Activated naive CD4-positive, alpha-beta T cell treated with anti-CD3 and anti-CD28 coated beads, Interleukin-2, amount 10 ng/mL, durations not matched to agents 7 days and 5 days (primary cell): ENCODE data around the gene PVRIG.
"Not testable (repeated sequence)": the region's sequence is repeated elsewhere in the genome, so short reads cannot be mapped to it uniquely, and the experiment has no call there.

Experiments used
- CTCF ChIA-PET: fragments of 350-600 bp; sonication (Branson Sonifier 250); formaldehyde crosslinking; loops from one replicate; lab custom pipeline; 2021; ENCODE audit warnings: antibody characterized with exemption; lab: Charles Lee
- DNase-seq: peaks from one replicate; pipeline ENCODE4 v3.0.0-alpha.2; 2020
- H3K27ac Mint-ChIP-seq: one replicate; pipeline ENCODE4 v1.8.0; 2021; ENCODE audit warnings: mild to moderate bottlenecking, moderate library complexity, mixed read lengths
- H3K27me3 Mint-ChIP-seq: one replicate; pipeline ENCODE4 v1.8.0; 2021; ENCODE audit warnings: mild to moderate bottlenecking, mixed read lengths
- H3K36me3 Mint-ChIP-seq: one replicate; pipeline ENCODE4 v1.8.0; 2021; ENCODE audit warnings: mixed read lengths
- H3K4me1 Mint-ChIP-seq: one replicate; pipeline ENCODE4 v1.8.0; 2021; ENCODE audit warnings: mixed read lengths
- H3K4me3 Mint-ChIP-seq: one replicate; pipeline ENCODE4 v1.8.0; 2021; ENCODE audit warnings: mild to moderate bottlenecking, moderate library complexity, mixed read lengths
- H3K9me3 Mint-ChIP-seq: one replicate; pipeline ENCODE4 v1.8.0; 2021; ENCODE audit warnings: mixed read lengths

Gene PVRIG

DNA sequence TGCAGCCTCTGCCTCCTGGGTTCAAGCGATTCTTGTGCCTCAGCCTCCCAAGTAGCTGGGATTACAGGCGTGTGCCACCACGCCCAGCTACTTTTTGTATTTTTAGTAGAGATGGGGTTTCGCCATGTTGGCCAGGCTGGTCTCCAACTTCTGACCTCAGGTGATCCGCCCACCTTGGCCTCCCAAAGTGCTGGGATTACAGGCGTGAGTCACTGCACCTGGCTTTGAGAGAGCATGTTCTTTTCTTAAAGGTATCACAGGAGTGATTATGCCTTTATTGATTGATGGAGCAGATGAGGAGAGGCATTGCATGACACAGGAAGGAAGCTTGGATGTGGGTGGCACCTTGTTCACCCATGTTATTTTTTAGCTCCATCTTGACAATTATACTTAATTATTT lies 36.7 kb upstream of the PVRIG start:
- H3K36me3 Mint-ChIP-seq = not testable (repeated sequence)
- CTCF ChIA-PET = interaction anchor here (0.9 kb wide), 1 partner anchor 162 kb away, joined by 3 read pairs; no protein-coding TSS in a partner anchor

DNA sequence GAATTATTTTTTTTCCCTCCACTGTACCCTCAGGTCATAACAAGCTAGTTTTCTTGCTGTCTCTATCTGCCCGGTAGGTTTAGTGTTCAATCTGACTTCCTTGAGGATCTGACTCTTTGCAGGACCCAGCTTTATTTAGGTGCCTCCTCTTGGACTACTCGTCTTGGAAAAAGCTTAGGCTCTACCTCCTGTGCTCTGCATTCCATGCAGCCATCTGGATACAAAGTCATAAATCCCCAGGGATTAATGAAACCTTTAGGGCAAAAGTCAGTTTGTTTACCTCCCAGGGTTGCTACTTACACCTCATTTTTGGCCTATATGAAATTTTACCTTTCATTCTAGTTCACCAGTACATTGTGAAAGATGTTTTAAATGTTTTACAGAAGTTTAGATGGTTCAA lies 34.0 kb upstream of the PVRIG start:
- Mint-ChIP-seq H3K4me1 (peaks cover 48% of the 10 kb centered on the region), H3K36me3 (peaks cover 1% of the 10 kb centered on the region), H3K9me3 (peaks cover 2% of the 10 kb centered on the region), H3K27ac (no peak overlapping the region), H3K27me3 (no peaks in the 10 kb centered on the region), H3K4me3 (no peak overlapping the region)
- CTCF ChIA-PET = interaction anchor here (1.5 kb wide), 1 partner anchor 53 kb away, joined by 4 read pairs; no protein-coding TSS in a partner anchor
- no peak for DNase-seq

More for the DNA sequence above, 36.7 kb upstream of the PVRIG start:
- H3K27me3 Mint-ChIP-seq, H3K9me3 Mint-ChIP-seq, H3K4me3 Mint-ChIP-seq, DNase-seq: not testable (repeated sequence)
- peak overlapping the region; percentile 52 for H3K27ac Mint-ChIP-seq
- peaks cover 53% of the 10 kb centered on the region for H3K4me1 Mint-ChIP-seq

DNA sequence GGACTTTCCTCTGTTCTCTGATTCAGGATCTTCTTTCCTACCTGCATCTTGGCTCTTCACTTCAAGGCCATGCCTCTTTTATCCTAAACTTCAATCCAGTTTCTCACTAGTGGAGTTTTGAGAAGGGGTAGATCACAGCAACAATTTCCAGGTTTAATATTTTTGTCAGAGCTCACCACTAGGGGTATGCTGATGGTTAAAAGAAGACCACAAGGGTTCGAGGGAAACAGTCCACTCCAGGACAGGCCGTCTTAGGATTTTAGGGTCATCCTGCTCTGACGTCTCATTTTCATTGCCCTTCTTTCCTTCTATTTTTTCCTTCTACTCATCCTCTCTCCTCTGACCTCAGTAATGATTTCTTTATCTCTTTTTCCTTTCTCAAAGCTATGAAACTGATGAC lies 30.7 kb upstream of the PVRIG start:
- no peaks in the 10 kb centered on the region for H3K27me3 Mint-ChIP-seq
- no peaks in the 10 kb centered on the region for H3K9me3 Mint-ChIP-seq
- no peak overlapping the region for H3K27ac Mint-ChIP-seq
- H3K36me3 Mint-ChIP-seq = peaks cover 4% of the 10 kb centered on the region
- no peak overlapping the region for H3K4me3 Mint-ChIP-seq
- H3K4me1 Mint-ChIP-seq = peaks cover 42% of the 10 kb centered on the region
- CTCF ChIA-PET = interaction anchor here (0.6 to 3.9 kb wide), 4 partner anchors 14 to 64 kb away, joined by 3 to 49 read pairs (median 20); no protein-coding TSS in a partner anchor
- no peak for DNase-seq

DNA sequence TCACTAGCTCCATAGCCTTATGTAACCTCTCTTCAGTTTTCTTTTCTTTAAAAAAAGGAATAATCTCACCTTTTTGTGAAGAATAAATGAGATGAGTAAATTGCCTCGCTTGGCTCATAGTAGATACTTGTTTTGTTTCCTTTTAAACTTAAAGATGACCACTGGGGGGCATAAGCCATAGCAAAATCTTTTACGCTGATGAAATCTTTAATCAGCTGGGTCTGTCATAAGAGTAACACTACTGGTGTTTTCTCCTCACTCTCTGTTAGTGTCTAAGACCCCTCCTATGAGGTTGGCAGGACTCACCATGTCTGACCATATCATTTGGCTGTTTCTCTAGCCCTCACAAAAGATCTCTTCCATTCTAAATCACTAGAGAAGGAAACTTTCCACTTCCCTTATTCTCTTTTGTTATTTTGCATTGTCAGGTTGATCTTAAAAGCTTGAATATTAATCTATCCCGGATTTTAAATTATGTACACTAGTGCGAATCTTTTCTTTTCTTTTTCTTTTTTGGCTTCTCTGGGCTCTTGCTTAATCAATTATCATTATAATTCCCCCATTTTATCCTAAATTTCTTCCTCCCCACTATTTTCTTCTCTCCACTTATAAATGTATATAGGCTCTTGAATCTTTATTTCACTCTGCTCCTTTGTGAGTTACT lies 29.6 kb upstream of the PVRIG start:
- no peak for DNase-seq
- Mint-ChIP-seq H3K4me3 (no peak overlapping the region), H3K36me3 (peaks cover 4% of the 10 kb centered on the region), H3K27ac (peak overlapping the region; percentile 42), H3K27me3 (no peaks in the 10 kb centered on the region), H3K4me1 (peaks cover 48% of the 10 kb centered on the region), H3K9me3 (no peaks in the 10 kb centered on the region)
- CTCF ChIA-PET = interaction anchor here (0.6 to 3.9 kb wide), 16 partner anchors 8 to 282 kb away, joined by 3 to 49 read pairs (median 4); partner anchors contain the start of genes GPC2 and STAG3

DNA sequence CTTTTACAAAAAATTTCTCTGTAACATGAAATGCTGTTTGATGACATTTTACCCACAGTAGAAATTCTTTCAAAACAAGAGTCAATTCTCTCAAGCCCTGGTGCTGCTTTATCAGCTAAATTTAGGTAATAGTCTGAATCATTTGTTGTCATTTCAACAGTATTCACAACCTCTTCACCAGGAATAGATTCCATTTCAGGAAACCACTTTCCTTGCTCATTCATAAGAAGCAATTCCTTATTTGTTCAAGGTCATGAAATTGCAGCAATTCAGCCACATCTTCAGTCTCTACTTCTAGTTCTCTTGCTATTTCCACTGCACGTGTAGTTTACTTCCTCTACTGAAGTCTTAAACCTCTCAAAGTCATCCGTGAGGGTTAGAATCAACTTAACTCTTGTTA lies 28.0 kb upstream of the PVRIG start:
- Mint-ChIP-seq H3K4me1 (peaks cover 57% of the 10 kb centered on the region), H3K36me3 (peaks cover 7% of the 10 kb centered on the region), H3K4me3 (no peak overlapping the region), H3K27me3 (no peaks in the 10 kb centered on the region), H3K27ac (no peak overlapping the region), H3K9me3 (no peaks in the 10 kb centered on the region)
- CTCF ChIA-PET = no interaction called here
- no peak for DNase-seq

DNA sequence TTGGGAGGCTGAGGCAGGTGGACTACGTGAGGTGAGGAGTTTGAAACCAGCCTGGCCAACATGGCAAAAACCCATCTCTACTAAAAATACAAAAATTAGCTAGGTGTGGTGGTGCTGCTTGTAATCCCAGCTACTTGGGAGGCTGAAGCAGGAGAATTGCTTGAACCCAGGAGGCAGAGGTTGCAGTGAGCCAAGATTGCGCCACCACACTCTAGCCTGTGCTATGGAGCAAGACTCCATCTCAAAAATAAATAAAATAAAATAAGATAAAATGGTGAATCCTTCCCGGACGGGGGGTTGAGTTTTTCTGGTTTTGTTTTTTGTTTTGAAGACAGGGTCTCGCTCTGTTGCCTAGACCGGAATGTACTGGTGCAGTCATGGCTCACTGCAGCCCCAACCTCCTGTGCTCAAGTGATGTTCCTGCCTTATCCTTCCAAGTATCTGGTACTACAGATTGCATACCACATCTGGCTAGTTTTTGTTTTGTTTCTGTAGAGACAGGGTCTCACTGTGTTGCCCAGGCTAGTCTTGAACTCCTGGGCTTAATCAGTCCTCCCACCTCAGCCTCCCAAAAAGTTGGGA lies 27.4 kb upstream of the PVRIG start:
- not testable (repeated sequence) for H3K36me3 Mint-ChIP-seq, H3K27ac Mint-ChIP-seq, H3K27me3 Mint-ChIP-seq, H3K9me3 Mint-ChIP-seq, DNase-seq, H3K4me3 Mint-ChIP-seq
- peaks cover 57% of the 10 kb centered on the region for H3K4me1 Mint-ChIP-seq
- CTCF ChIA-PET = interaction anchor here (0.6 to 1.2 kb wide), 2 partner anchors 17 to 58 kb away, joined by 3 read pairs; no protein-coding TSS in a partner anchor

DNA sequence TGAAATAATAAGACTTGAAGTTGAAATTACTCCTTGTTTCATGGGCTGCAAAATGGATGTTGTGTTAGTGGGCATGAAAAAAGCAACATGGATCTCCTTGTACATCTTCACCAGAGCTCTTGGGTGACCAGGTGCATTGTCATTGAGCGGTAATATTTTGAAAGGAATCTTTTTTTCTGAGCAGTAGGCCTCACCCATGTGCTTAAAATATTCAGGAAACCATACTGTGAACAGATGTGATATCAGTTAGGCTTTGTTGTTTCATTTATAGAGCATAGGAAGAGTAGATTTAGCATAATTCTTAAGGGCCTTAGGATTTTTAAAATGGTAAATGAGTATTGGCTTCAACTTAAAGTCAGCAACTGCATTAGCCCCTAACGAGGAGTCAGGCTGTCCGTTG lies 26.8 kb upstream of the PVRIG start:
- Mint-ChIP-seq H3K4me3 (no peak overlapping the region), H3K4me1 (peaks cover 57% of the 10 kb centered on the region), H3K9me3 (no peaks in the 10 kb centered on the region), H3K36me3 (peaks cover 11% of the 10 kb centered on the region), H3K27me3 (no peaks in the 10 kb centered on the region), H3K27ac (no peak overlapping the region)
- no peak for DNase-seq
- CTCF ChIA-PET = interaction anchor here (0.6 to 1.2 kb wide), 3 partner anchors 17 to 59 kb away, joined by 3 read pairs; no protein-coding TSS in a partner anchor

DNA sequence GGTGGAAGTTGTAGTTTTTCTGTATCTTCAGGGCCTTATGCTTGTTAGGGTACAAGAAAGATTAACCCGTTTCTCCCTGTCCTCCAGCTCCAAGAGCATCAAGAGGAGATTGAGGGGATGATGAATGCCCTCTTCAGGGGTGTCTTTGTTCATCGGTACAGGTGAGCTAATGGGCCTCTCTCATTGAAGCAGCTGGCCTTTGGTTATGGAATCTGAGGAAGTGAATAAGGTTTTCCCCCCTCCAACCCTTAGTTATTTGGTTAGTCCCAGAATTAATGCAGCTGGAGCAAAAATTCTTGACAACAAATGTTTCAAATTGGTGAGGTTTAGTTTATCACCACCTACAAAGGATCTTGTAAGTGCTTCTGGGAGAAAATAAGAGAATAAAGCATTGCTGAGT lies 24.5 kb upstream of the PVRIG start:
- DNase-seq = no peak
- Mint-ChIP-seq H3K27ac (no peak overlapping the region), H3K36me3 (peaks cover 15% of the 10 kb centered on the region), H3K4me3 (no peak overlapping the region), H3K27me3 (peaks cover 6% of the 10 kb centered on the region), H3K4me1 (peaks cover 48% of the 10 kb centered on the region), H3K9me3 (no peaks in the 10 kb centered on the region)
- CTCF ChIA-PET = interaction anchor here (1.2 to 1.7 kb wide), 3 partner anchors 10 to 21 kb away, joined by 3 to 5 read pairs (median 4); no protein-coding TSS in a partner anchor

DNA sequence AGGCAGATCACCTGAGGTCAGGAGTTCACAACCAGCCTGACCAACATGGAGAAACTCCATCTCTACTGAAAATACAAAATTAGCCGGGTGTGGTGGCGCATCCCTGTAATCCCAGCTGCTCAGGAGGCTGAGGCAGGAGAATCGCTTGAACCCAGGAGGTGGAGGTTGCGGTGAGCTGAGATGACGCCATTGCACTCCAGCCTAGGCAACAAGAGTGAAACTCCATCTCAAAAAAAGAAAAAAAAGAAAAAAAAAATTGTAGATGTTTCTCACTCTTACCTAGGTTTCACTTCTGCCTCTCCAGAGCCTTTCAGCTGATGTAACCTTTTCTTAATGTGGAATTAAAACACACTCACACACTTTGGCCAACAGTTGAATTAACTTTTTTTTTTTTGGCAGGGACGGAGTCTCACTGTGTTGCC lies 23.8 kb upstream of the PVRIG start:
- H3K4me3 Mint-ChIP-seq, H3K27ac Mint-ChIP-seq, DNase-seq, H3K9me3 Mint-ChIP-seq, CTCF ChIA-PET: not testable (repeated sequence)
- H3K36me3 Mint-ChIP-seq = peaks cover 15% of the 10 kb centered on the region
- peaks cover 42% of the 10 kb centered on the region for H3K4me1 Mint-ChIP-seq
- H3K27me3 Mint-ChIP-seq = peaks cover 10% of the 10 kb centered on the region

DNA sequence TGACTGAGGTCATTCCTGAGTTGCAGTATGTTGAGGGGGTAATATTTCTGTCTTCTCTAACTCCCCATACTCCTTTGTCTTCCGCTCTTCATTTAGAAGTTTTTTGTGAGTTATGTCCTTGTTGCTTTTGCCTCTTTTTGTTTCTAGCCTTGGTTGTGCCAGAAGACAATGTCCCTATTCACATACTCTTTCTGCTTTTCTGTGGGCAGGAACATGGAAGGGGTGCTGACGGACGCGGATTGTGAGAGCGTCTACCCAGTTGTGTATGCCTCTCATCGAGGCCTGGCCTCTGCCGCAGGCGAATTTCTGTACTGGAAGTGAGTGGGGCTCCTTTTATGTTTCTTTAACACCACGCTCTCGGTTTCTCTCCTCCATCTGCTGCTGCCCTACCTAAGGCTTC lies 21.5 kb upstream of the PVRIG start:
- CTCF ChIA-PET = interaction anchor here (2.8 kb wide), 1 partner anchor 8 kb away, joined by 12 read pairs; no protein-coding TSS in a partner anchor
- H3K9me3 Mint-ChIP-seq = no peaks in the 10 kb centered on the region

DNA sequence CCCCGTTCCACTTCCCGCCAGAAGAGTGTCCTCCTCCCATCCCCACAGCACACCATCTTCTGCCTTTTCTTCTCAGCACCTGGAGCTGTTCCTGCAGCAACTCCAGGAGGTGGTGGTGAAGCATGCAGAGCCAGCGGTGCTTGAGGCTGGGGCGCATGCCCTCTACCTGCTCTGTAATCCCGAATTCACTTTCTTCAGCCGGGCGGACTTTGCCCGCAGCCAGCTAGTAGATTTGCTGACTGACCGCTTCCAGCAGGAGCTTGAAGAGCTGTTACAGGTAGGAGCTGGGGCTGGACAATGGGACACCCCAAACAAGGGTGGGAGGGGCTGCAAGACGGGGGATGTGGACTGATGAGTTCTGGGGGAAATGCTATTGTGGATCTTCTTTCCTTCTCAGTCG lies 19.1 kb upstream of the PVRIG start:
- H3K4me3 Mint-ChIP-seq = no peak overlapping the region
- H3K36me3 Mint-ChIP-seq = peaks cover 14% of the 10 kb centered on the region
- no peak for DNase-seq
- peaks cover 14% of the 10 kb centered on the region for H3K27me3 Mint-ChIP-seq
- H3K4me1 Mint-ChIP-seq = peaks cover 8% of the 10 kb centered on the region
- no peaks in the 10 kb centered on the region for H3K9me3 Mint-ChIP-seq
- CTCF ChIA-PET = interaction anchor here (1.0 to 2.8 kb wide), 3 partner anchors 10 to 68 kb away, joined by 3 to 12 read pairs (median 3); no protein-coding TSS in a partner anchor
- no peak overlapping the region for H3K27ac Mint-ChIP-seq

More for the DNA sequence above, 21.5 kb upstream of the PVRIG start:
- H3K27me3 Mint-ChIP-seq = peaks cover 14% of the 10 kb centered on the region
- H3K27ac Mint-ChIP-seq = no peak overlapping the region
- peaks cover 13% of the 10 kb centered on the region for H3K36me3 Mint-ChIP-seq
- no peak for DNase-seq
- H3K4me1 Mint-ChIP-seq = peaks cover 22% of the 10 kb centered on the region
- no peak overlapping the region for H3K4me3 Mint-ChIP-seq

DNA sequence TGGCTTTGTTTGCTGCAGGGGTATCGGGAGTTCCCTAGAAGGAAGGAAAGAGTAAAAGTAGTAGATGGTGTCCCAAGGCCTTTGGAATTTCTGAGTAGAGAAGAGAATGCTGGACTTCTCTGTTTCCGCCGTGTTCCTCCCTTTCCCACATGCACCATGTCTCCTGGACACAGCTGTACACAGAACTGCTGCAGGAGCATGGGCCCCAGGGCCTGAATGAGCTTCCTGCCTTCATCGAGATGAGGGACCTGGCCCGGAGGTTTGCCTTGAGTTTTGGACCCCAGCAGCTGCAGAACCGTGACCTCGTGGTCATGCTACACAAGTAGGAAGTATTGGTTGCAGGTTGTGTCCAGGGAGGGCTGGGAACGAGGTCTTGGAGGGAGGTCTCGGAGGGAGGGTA lies 15.3 kb upstream of the PVRIG start:
- Mint-ChIP-seq H3K4me1 (peaks cover 22% of the 10 kb centered on the region), H3K9me3 (no peaks in the 10 kb centered on the region), H3K36me3 (peaks cover 11% of the 10 kb centered on the region), H3K4me3 (no peak overlapping the region), H3K27ac (no peak overlapping the region), H3K27me3 (peaks cover 8% of the 10 kb centered on the region)
- DNase-seq = no peak
- CTCF ChIA-PET = interaction anchor here (0.9 to 1.4 kb wide), 2 partner anchors 10 to 13 kb away, joined by 4 to 5 read pairs; no protein-coding TSS in a partner anchor

DNA sequence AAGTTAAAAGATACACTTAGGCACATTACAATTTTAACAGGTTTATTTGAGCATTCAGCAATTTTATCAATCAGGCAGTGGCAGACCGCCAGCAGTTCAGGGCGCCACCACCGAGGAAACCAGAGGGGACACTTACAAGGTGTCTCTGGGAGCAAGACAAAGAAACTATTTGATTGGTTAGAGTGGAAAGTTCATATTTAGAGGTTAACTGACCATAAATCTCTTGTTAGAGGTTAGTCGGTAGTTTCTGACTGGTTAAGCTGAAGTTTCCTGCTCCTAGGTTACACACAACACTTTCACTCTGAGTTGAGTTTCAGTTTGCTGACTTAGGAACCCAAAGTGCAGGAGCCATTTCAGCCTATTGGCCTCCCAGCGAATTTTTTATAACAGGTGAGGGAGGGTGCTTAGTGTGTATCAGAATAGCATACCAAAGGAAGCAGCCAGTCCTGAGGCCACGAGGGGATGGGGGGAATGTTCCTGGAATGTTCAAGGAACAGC lies 10.8 kb upstream of the PVRIG start:
- DNase-seq = peak; percentile 69
- peaks cover 27% of the 10 kb centered on the region for H3K36me3 Mint-ChIP-seq
- H3K4me1 Mint-ChIP-seq = peaks cover 56% of the 10 kb centered on the region
- H3K27me3 Mint-ChIP-seq = no peaks in the 10 kb centered on the region
- H3K9me3 Mint-ChIP-seq = no peaks in the 10 kb centered on the region
- peak overlapping the region; percentile 49 for H3K4me3 Mint-ChIP-seq
- CTCF ChIA-PET = interaction anchor here (0.9 to 6.0 kb wide), 9 partner anchors 7 to 76 kb away, joined by 3 to 49 read pairs (median 3); no protein-coding TSS in a partner anchor
- H3K27ac Mint-ChIP-seq = peak overlapping the region; percentile 85

DNA sequence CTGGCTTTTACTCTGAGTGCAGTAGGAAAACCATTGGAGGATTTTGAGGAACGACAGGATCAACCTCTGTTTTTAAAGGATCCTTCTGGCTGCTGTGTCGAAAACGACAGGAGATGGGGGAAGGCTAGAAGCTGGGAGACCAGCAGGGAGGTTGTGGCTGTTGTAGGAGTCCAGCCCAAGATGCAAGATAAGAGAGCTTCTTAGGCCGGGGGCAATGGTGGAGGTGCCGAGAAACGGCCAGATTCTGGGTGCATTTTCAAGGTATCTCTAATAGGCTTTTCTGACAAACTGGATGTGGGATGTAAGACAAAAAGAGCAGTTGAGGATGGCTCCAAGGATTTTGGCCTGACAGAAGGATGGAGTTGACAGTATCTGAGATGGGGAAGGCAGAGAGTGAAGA lies 10.3 kb upstream of the PVRIG start:
- Mint-ChIP-seq H3K9me3 (no peaks in the 10 kb centered on the region), H3K4me3 (peak overlapping the region; percentile 33), H3K4me1 (peaks cover 61% of the 10 kb centered on the region), H3K36me3 (peaks cover 23% of the 10 kb centered on the region), H3K27me3 (no peaks in the 10 kb centered on the region), H3K27ac (peak overlapping the region; percentile 85)
- no peak for DNase-seq
- CTCF ChIA-PET = interaction anchor here (1.3 to 6.0 kb wide), 5 partner anchors 8 to 76 kb away, joined by 3 to 49 read pairs (median 13); no protein-coding TSS in a partner anchor
